Liver (tissue), 9 donors: ENCODE data around the gene ALDH1B1. TPM values are rescaled to one million over a fixed set of nuclear protein-coding genes. Genes with fewer than 3 reads are reported as not detected.

Experiments
- DNase-seq: peaks from one replicate; pipeline ENCODE4 v3.0.0-alpha.2; 2017; ENCODE audit warnings: low spot score
- H3K27ac ChIP-seq, 2 donors: one replicate each; pipeline ENCODE4 v1.7.0; 2013; ENCODE audit warnings: inconsistent platforms in 2 of 2, low read length in 2 of 2, control low read depth in 1 of 2, low read depth in 1 of 2, mild to moderate bottlenecking in 1 of 2
- H3K27me3 ChIP-seq, 4 donors: one replicate each; pipeline versions ENCODE4 v1.6.1 to v1.7.0; 2013; ENCODE audit warnings: low read length in 3 of 4, inconsistent platforms in 1 of 4, mild to moderate bottlenecking in 1 of 4, moderate library complexity in 1 of 4; ENCODE audit not compliant: control insufficient read depth in 4 of 4, insufficient read depth in 4 of 4
- H3K36me3 ChIP-seq, 4 donors: one replicate each; pipeline versions ENCODE4 v1.6.1 to v1.7.0; 2013; ENCODE audit warnings: low read length in 3 of 4, mild to moderate bottlenecking in 3 of 4, low read depth in 1 of 4, moderate library complexity in 1 of 4; ENCODE audit not compliant: control insufficient read depth in 4 of 4, insufficient read depth in 3 of 4
- H3K4me1 ChIP-seq, 4 donors: one replicate each; pipeline versions ENCODE4 v1.6.1 to v1.7.0; 2013; ENCODE audit warnings: low read length in 3 of 4, mild to moderate bottlenecking in 3 of 4, moderate library complexity in 1 of 4; ENCODE audit not compliant: control insufficient read depth in 4 of 4, insufficient read depth in 4 of 4
- H3K4me3 ChIP-seq, 3 donors: one replicate each; pipeline versions ENCODE4 v1.6.1 to v1.7.0; 2013; ENCODE audit warnings: low read length in 3 of 3, control low read depth in 1 of 3, low read depth in 1 of 3, mild to moderate bottlenecking in 1 of 3
- H3K9ac ChIP-seq, 2 donors: one replicate each; pipeline ENCODE4 v1.7.0; 2013; ENCODE audit warnings: low read length in 2 of 2, mild to moderate bottlenecking in 2 of 2, moderate library complexity in 2 of 2, control low read depth in 1 of 2, low read depth in 1 of 2
- H3K9me3 ChIP-seq, 4 donors: one replicate each; pipeline versions ENCODE4 v1.6.1 to v1.7.0; 2013; ENCODE audit warnings: low read length in 3 of 4; ENCODE audit not compliant: control insufficient read depth in 4 of 4
- EGR1 ChIP-seq, 2 donors: IDR thresholded peaks; 2 replicates each; pipeline ENCODE4 v1.6.1; 2016 to 2018; ENCODE audit warnings: antibody characterized with exemption in 2 of 2, low read depth in 2 of 2
- FOXA1 ChIP-seq: IDR thresholded peaks from 2 replicates; pipeline ENCODE4 v1.6.1; 2016; ENCODE audit warnings: antibody characterized with exemption
- FOXA2 ChIP-seq: IDR thresholded peaks from 2 replicates; pipeline ENCODE4 v1.6.1; 2016; ENCODE audit warnings: antibody characterized with exemption
- GABPA ChIP-seq, 2 donors: IDR thresholded peaks in 1 of 2; conservative IDR thresholded peaks in 1 of 2; 2 replicates each; pipeline ENCODE4 v1.6.1; 2016; ENCODE audit warnings: antibody characterized with exemption in 2 of 2, mild to moderate bottlenecking in 1 of 2, moderate library complexity in 1 of 2
- HNF4A ChIP-seq, 2 donors: conservative IDR thresholded peaks; 2 replicates each; pipeline ENCODE4 v1.6.1; 2016; ENCODE audit warnings: antibody characterized with exemption in 2 of 2, mild to moderate bottlenecking in 2 of 2
- HNF4G ChIP-seq: IDR thresholded peaks from 2 replicates; pipeline ENCODE4 v1.6.1; 2016; ENCODE audit warnings: antibody characterized with exemption
- JUND ChIP-seq, 2 donors: IDR thresholded peaks; 2 replicates each; pipeline ENCODE4 v1.6.1; 2016; ENCODE audit warnings: antibody characterized with exemption in 2 of 2
- MAX ChIP-seq: IDR thresholded peaks from 2 replicates; pipeline ENCODE4 v1.6.1; 2016; ENCODE audit warnings: antibody characterized with exemption
- NR2F2 ChIP-seq: IDR thresholded peaks from 2 replicates; pipeline ENCODE4 v1.6.1; 2016; ENCODE audit warnings: antibody characterized with exemption
- RAD21 ChIP-seq, 2 donors: IDR thresholded peaks; 2 replicates each; pipeline ENCODE4 v1.6.1; 2016; ENCODE audit warnings: antibody characterized with exemption in 2 of 2, mild to moderate bottlenecking in 2 of 2
- RXRA ChIP-seq, 2 donors: IDR thresholded peaks; 2 replicates each; pipeline ENCODE4 v1.6.1; 2017 to 2018; ENCODE audit warnings: antibody characterized with exemption in 2 of 2, mild to moderate bottlenecking in 1 of 2
- SP1 ChIP-seq: IDR thresholded peaks from 2 replicates; pipeline ENCODE4 v1.6.1; 2018; ENCODE audit warnings: antibody characterized with exemption, mild to moderate bottlenecking
- TAF1 ChIP-seq: conservative IDR thresholded peaks from 2 replicates; pipeline ENCODE4 v1.6.1; 2016; ENCODE audit warnings: antibody characterized with exemption, mild to moderate bottlenecking
- YY1 ChIP-seq: IDR thresholded peaks from 2 replicates; pipeline ENCODE4 v1.6.1; 2016; ENCODE audit warnings: antibody characterized with exemption, mild to moderate bottlenecking
- ZBTB33 ChIP-seq: IDR thresholded peaks from 2 replicates; pipeline ENCODE4 v1.6.1; 2016; ENCODE audit warnings: antibody characterized with exemption
- WGBS: extraction: QIAGEN DNeasy Blood & Tissue Kit; methylation state at CpG from one replicate; pipeline ENCODE4 v1.1.7; 2013; 5-methylcytosine and 5-hydroxymethylcytosine counted together
- polyA plus RNA-seq, 2 donors: library from polyadenylated mRNA; stranded (reverse) in 1 of 2; unstranded in 1 of 2; fragments of 200-250 nt in 1 of 2; fragments of >200 nt in 1 of 2; fragmentation: Nextera tagmentation in 1 of 2; extraction: Ambion mirVana in 1 of 2; gene quantifications; one replicate each; pipeline versions ENCODE4 v1.2.1 to v1.2.3, GENCODE V29; 2013 to 2015
- total RNA-seq, 2 donors: library from RNA; depleted of rRNA; stranded (reverse); fragments of >200 nt; gene quantifications; one replicate each; pipeline ENCODE4 v1.2.3, GENCODE V29; 2014
- TF ChIP-seq, protein P1 (sequence below): IDR thresholded peaks from 2 replicates; pipeline ENCODE4 v1.6.1; 2016; ENCODE audit warnings: antibody characterized with exemption
- TF ChIP-seq, protein P2 (sequence below): IDR thresholded peaks from 2 replicates; pipeline ENCODE4 v1.6.1; 2016; ENCODE audit warnings: antibody characterized with exemption, mild to moderate bottlenecking
- donor health status: healthy.
- donor health status: healthy.
- donor health status: healthy.
- donor health status: healthy.
- donor health status: healthy.

ALDH1B1 gene
- total and polyA plus RNA-seq, 4 donors = 18.9 to 73.9 (median 52.6) TPM

GRCh38 chr9:38382141-38382540, 10.4 kb upstream of the ALDH1B1 start:
- WGBS = 93% methylated on average over 8 of the region's 8 CpGs
- no peak for DNase-seq
- Histone ChIP-seq H3K27ac (peak overlapping the region in 1 of 2 donors; percentile 58), H3K9ac (no peak overlapping the region), H3K27me3 (no peaks in the 10 kb centered on the region), H3K36me3 (no peaks in the 10 kb centered on the region), H3K4me3 (no peak overlapping the region), H3K9me3 (peaks cover 2 to 10% (median 4%) of the 10 kb centered on the region in 4 donors), H3K4me1 (peaks cover 11 to 32% (median 21%) of the 10 kb centered on the region in 4 donors)
- no peak for TF ChIP-seq RAD21 (IDR thresholded peaks at IDR 0.05)
- no peak for TF ChIP-seq NR2F2
- no peak for TF ChIP-seq HNF4A (conservative IDR thresholded peaks at IDR 0.05)
- TF ChIP-seq HNF4G = no peak
- no peak for TF ChIP-seq SP1
- no peak for TF ChIP-seq EGR1 (IDR thresholded peaks at IDR 0.05; ENCODE audit: low read depth in 2 of 2)
- no peak for TF ChIP-seq TAF1
- TF ChIP-seq, protein P1, sequence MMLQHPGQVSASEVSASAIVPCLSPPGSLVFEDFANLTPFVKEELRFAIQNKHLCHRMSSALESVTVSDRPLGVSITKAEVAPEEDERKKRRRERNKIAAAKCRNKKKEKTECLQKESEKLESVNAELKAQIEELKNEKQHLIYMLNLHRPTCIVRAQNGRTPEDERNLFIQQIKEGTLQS = no peak
- TF ChIP-seq, protein P2, sequence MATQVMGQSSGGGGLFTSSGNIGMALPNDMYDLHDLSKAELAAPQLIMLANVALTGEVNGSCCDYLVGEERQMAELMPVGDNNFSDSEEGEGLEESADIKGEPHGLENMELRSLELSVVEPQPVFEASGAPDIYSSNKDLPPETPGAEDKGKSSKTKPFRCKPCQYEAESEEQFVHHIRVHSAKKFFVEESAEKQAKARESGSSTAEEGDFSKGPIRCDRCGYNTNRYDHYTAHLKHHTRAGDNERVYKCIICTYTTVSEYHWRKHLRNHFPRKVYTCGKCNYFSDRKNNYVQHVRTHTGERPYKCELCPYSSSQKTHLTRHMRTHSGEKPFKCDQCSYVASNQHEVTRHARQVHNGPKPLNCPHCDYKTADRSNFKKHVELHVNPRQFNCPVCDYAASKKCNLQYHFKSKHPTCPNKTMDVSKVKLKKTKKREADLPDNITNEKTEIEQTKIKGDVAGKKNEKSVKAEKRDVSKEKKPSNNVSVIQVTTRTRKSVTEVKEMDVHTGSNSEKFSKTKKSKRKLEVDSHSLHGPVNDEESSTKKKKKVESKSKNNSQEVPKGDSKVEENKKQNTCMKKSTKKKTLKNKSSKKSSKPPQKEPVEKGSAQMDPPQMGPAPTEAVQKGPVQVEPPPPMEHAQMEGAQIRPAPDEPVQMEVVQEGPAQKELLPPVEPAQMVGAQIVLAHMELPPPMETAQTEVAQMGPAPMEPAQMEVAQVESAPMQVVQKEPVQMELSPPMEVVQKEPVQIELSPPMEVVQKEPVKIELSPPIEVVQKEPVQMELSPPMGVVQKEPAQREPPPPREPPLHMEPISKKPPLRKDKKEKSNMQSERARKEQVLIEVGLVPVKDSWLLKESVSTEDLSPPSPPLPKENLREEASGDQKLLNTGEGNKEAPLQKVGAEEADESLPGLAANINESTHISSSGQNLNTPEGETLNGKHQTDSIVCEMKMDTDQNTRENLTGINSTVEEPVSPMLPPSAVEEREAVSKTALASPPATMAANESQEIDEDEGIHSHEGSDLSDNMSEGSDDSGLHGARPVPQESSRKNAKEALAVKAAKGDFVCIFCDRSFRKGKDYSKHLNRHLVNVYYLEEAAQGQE = no peak
- no peak for TF ChIP-seq ZBTB33
- TF ChIP-seq YY1 = no peak
- TF ChIP-seq RXRA (IDR thresholded peaks at IDR 0.05) = no peak
- no peak for TF ChIP-seq JUND (IDR thresholded peaks at IDR 0.05)
- TF ChIP-seq FOXA1 = no peak
- no peak for TF ChIP-seq GABPA (IDR thresholded peaks at IDR 0.05 in 1 of 2, conservative IDR thresholded peaks at IDR 0.05 in 1 of 2)

GRCh38 chr9:38384990-38385848, 7.3 kb upstream of the ALDH1B1 start:
- Histone ChIP-seq H3K27ac (no peak overlapping the region), H3K4me1 (peaks cover 13 to 61% (median 50%) of the 10 kb centered on the region in 4 donors), H3K9ac (no peak overlapping the region)
- TF ChIP-seq RAD21 (IDR thresholded peaks at IDR 0.05) = no peak
- TF ChIP-seq ZBTB33 = no peak
- TF ChIP-seq, protein P1 = no peak
- no peak for TF ChIP-seq MAX
- no peak for TF ChIP-seq FOXA1
- no peak for TF ChIP-seq FOXA2
- TF ChIP-seq YY1 = no peak
- TF ChIP-seq, protein P2 = no peak
- no peak for TF ChIP-seq EGR1 (IDR thresholded peaks at IDR 0.05; ENCODE audit: low read depth in 2 of 2)
- TF ChIP-seq RXRA (IDR thresholded peaks at IDR 0.05) = no peak
- no peak for TF ChIP-seq HNF4G
- no peak for TF ChIP-seq SP1

More at GRCh38 chr9:38384990-38385848, 7.3 kb upstream of the ALDH1B1 start:
- Histone ChIP-seq H3K36me3 (no peaks in the 10 kb centered on the region), H3K9me3 (peaks cover 2 to 10% (median 4%) of the 10 kb centered on the region in 4 donors), H3K27me3 (no peaks in the 10 kb centered on the region), H3K4me3 (peak overlapping the region in 1 of 3 donors; percentile 24)
- WGBS = 93% methylated on average over 3 of the region's 3 CpGs
- no peak for DNase-seq
